Mesenchymal stem cell (in vitro differentiated cells and primary cell): ENCODE data around the gene TRPM2.
"Not testable (repeated sequence)": the region's sequence is repeated elsewhere in the genome, so short reads cannot be mapped to it uniquely, and the experiment has no call there.

Experiments used
- DNase-seq: peaks from one replicate; pipeline ENCODE4 v3.0.0-alpha.2; 2013
- H2AFZ ChIP-seq: one replicate; pipeline ENCODE4 v1.6.1; 2013; ENCODE audit warnings: low read depth, mild to moderate bottlenecking, control low read depth, inconsistent platforms, low read length, moderate library complexity
- H2AK5ac ChIP-seq: 2 replicates; pipeline ENCODE4 v1.6.1; 2013; ENCODE audit warnings: low read length, moderate library complexity, mild to moderate bottlenecking, inconsistent platforms; ENCODE audit not compliant: severe bottlenecking
- H2BK120ac ChIP-seq: one replicate; pipeline ENCODE4 v1.6.1; 2013; ENCODE audit warnings: low read depth, mild to moderate bottlenecking, inconsistent platforms, low read length, moderate library complexity
- H2BK12ac ChIP-seq, 2 experiments: one replicate each; pipeline ENCODE4 v1.6.1; 2013; ENCODE audit warnings: inconsistent platforms in 2 of 2, low read length in 2 of 2, mild to moderate bottlenecking in 2 of 2, moderate library complexity in 2 of 2, control low read depth in 1 of 2
- H2BK15ac ChIP-seq: one replicate; pipeline ENCODE4 v1.6.1; 2013; ENCODE audit warnings: mild to moderate bottlenecking, low read depth, inconsistent platforms; ENCODE audit not compliant: poor library complexity, severe bottlenecking
- H2BK5ac ChIP-seq: 2 replicates; pipeline ENCODE4 v1.6.1; 2013; ENCODE audit warnings: low read depth, mild to moderate bottlenecking, low read length, control low read depth, inconsistent platforms; ENCODE audit not compliant: poor library complexity, severe bottlenecking
- H3K14ac ChIP-seq, 2 experiments: one replicate each; pipeline ENCODE4 v1.6.1; 2013; ENCODE audit warnings: inconsistent platforms in 2 of 2, low read length in 2 of 2, control low read depth in 1 of 2, mild to moderate bottlenecking in 1 of 2, moderate library complexity in 1 of 2
- H3K18ac ChIP-seq, 2 experiments: one replicate each; pipeline ENCODE4 v1.6.1; 2013; ENCODE audit warnings: inconsistent platforms in 2 of 2, low read length in 2 of 2, control low read depth in 1 of 2, low read depth in 1 of 2, mild to moderate bottlenecking in 1 of 2
- H3K23ac ChIP-seq, 2 experiments: one replicate each; pipeline ENCODE4 v1.6.1; 2013; ENCODE audit warnings: inconsistent platforms in 2 of 2, low read length in 2 of 2, mild to moderate bottlenecking in 2 of 2, moderate library complexity in 2 of 2, control low read depth in 1 of 2
- H3K27ac ChIP-seq: 2 replicates; pipeline ENCODE4 v1.5.1; 2013; ENCODE audit warnings: mild to moderate bottlenecking, moderate library complexity, low read length, control low read depth, inconsistent platforms; ENCODE audit not compliant: poor library complexity, severe bottlenecking
- H3K27me3 ChIP-seq, 2 experiments: 2 replicates each; pipeline versions ENCODE4 v1.6.1 to v1.7.0; 2013; ENCODE audit warnings: low read length in 2 of 2, mild to moderate bottlenecking in 2 of 2, moderate library complexity in 2 of 2, control low read depth in 1 of 2, inconsistent platforms in 1 of 2; ENCODE audit not compliant: control insufficient read depth in 1 of 2, insufficient read depth in 1 of 2
- H3K36me3 ChIP-seq, 2 experiments: 2 replicates each; pipeline versions ENCODE4 v1.6.1 to v1.7.0; 2013; ENCODE audit warnings: low read length in 2 of 2, control low read depth in 1 of 2, inconsistent platforms in 1 of 2, low read depth in 1 of 2, mild to moderate bottlenecking in 1 of 2; ENCODE audit not compliant: insufficient read depth in 2 of 2, control insufficient read depth in 1 of 2
- H3K4ac ChIP-seq, 2 experiments: one replicate each; pipeline ENCODE4 v1.6.1; 2013; ENCODE audit warnings: inconsistent platforms in 2 of 2, low read length in 2 of 2, mild to moderate bottlenecking in 2 of 2, moderate library complexity in 2 of 2, control low read depth in 1 of 2, low read depth in 1 of 2
- H3K4me1 ChIP-seq: 2 replicates; pipeline ENCODE4 v1.6.1; 2013; ENCODE audit warnings: low read depth, low read length, control low read depth; ENCODE audit not compliant: control insufficient read depth, insufficient read depth
- H3K4me2 ChIP-seq: 2 replicates; pipeline ENCODE4 v1.6.1; 2013; ENCODE audit warnings: low read length, mild to moderate bottlenecking, inconsistent platforms; ENCODE audit not compliant: poor library complexity, severe bottlenecking
- H3K4me3 ChIP-seq, 2 experiments: 2 replicates each; pipeline versions ENCODE4 v1.5.1 to v1.7.0; 2013; ENCODE audit warnings: low read length in 2 of 2, mild to moderate bottlenecking in 2 of 2, control low read depth in 1 of 2, low read depth in 1 of 2; ENCODE audit not compliant: insufficient read depth in 1 of 2
- H3K79me1 ChIP-seq: replicated peaks from 2 replicates; pipeline ENCODE4 v1.6.1; 2013; ENCODE audit warnings: mild to moderate bottlenecking, control low read depth, low read length, inconsistent platforms; ENCODE audit not compliant: poor library complexity, severe bottlenecking
- H3K9ac ChIP-seq: 2 replicates; pipeline ENCODE4 v1.7.0; 2013; ENCODE audit warnings: mild to moderate bottlenecking, low read length, moderate library complexity
- H3K9me3 ChIP-seq: 2 replicates; pipeline ENCODE4 v1.7.0; 2013; ENCODE audit warnings: mild to moderate bottlenecking, low read length; ENCODE audit not compliant: control insufficient read depth
- H4K8ac ChIP-seq: one replicate; pipeline ENCODE4 v1.6.1; 2013; ENCODE audit warnings: inconsistent platforms, mild to moderate bottlenecking, low read length, moderate library complexity
- H4K91ac ChIP-seq: one replicate; pipeline ENCODE4 v1.6.1; 2013; ENCODE audit warnings: mild to moderate bottlenecking, low read length, inconsistent platforms
- WGBS: methylation state at CpG from one replicate; pipeline ENCODE4 v1.1.7; 2013; ENCODE audit warnings: mixed read lengths; 5-methylcytosine and 5-hydroxymethylcytosine counted together

Gene TRPM2

DNA sequence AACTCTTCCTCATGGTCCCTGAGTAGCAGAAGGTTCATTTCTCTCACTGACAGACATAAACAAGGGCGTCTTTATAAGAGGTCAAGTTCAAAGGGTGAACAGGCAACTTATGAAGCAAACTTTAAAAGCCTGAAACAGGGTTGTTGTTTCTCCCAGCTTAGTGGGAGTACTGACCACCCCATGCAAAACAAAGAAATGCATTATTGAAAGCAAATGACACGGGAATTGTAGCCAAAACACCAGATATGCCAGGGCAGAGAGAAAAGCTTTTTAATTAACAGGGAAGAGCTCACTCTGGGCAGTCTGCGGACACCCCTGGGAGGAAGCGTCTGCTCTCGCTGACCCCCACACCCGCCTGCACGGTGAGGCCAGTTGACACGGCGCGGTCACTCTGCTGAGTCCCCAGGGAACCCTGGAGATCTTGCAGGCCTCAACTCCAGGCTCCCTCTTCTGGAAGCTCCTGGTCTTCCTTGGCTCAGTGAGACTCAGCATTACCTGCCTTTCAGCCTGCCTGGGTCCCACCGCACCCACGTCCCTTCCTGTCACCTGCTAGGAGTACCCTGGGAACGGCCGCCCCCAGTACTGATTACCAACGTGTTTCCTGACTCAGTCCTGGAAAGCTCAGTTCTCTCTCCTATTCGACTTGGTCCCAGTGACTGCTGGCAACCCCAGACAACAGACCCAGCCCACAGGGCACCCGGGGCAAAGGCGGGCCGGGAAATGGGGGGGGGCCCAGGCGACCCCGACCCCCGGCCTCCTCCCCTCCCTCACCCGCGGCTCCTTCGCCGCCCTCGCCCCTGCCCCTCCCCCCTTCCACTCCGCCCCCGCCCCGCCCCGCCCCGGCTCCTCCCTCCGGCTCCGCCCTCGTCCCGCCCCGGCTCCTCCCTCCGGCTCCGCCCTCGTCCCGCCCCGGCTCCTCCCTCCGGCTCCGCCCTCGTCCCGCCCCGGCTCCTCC lies 15.2 kb upstream of the TRPM2 start:
- Histone ChIP-seq H3K9ac (peak overlapping the region; percentile 79), H3K36me3 (peaks cover 22 to 24% of the 10 kb centered on the region in 2 experiments), H3K79me1 (peaks cover 4% of the 10 kb centered on the region), H2BK5ac (no peak overlapping the region), H4K91ac (no peak overlapping the region), H2BK12ac (peak overlapping the region in 1 of 2 experiments; percentile 93), H2BK120ac (no peak overlapping the region), H3K23ac (no peak overlapping the region), H3K4ac (peak overlapping the region in 1 of 2 experiments; percentile 66), H2AFZ (peak overlapping the region; percentile 92), H2AK5ac (no peak overlapping the region), H3K18ac (peak overlapping the region in 1 of 2 experiments; percentile 92), H3K27me3 (no peaks in the 10 kb centered on the region), H3K9me3 (no peaks in the 10 kb centered on the region), H3K4me2 (peak overlapping the region; percentile 90), H3K4me3 (peak overlapping the region; percentile 62 to 80), H3K27ac (no peak overlapping the region), H2BK15ac (no peak overlapping the region), H3K4me1 (peaks cover 4% of the 10 kb centered on the region), H4K8ac (peak overlapping the region; percentile 3), H3K14ac (peak overlapping the region in 1 of 2 experiments; percentile 31)
- 11% methylated on average over 15 of the region's 47 CpGs for WGBS
- DNase-seq, result peak; percentile 78

- H3K9ac ChIP-seq, result peak within 1 kb of the TSS; percentile 99
- H3K14ac ChIP-seq, result peak within 1 kb of the TSS; percentile 16 to 100
- H3K27me3 ChIP-seq, result no peaks in the 10 kb centered on the region
- peak within 1 kb of the TSS in 1 of 2 experiments; percentile 93 for H2BK12ac ChIP-seq
- H4K91ac ChIP-seq, result peak within 1 kb of the TSS; percentile 98
- H2AK5ac ChIP-seq, result peak within 1 kb of the TSS; percentile 41
- H3K4me2 ChIP-seq, result peak within 1 kb of the TSS; percentile 97
- peaks cover 4% of the 10 kb centered on the region for H3K4me1 ChIP-seq
- H3K4me3 ChIP-seq, result peak within 1 kb of the TSS; percentile 98 to 99
- peak within 1 kb of the TSS; percentile 94 to 100 for H3K18ac ChIP-seq
- DNase-seq, result peak; percentile 95
- peak within 1 kb of the TSS; percentile 92 for H2BK120ac ChIP-seq
- no peaks in the 10 kb centered on the region for H3K9me3 ChIP-seq
- H2BK5ac ChIP-seq, result peak within 1 kb of the TSS; percentile 90
- H3K27ac ChIP-seq, result peak within 1 kb of the TSS; percentile 83
- peak within 1 kb of the TSS; percentile 100 for H4K8ac ChIP-seq
- H2BK15ac ChIP-seq, result peak within 1 kb of the TSS; percentile 99
- peak within 1 kb of the TSS; percentile 100 for H2AFZ ChIP-seq
- peaks cover 4% of the 10 kb centered on the region for H3K79me1 ChIP-seq
- H3K4ac ChIP-seq, result peak within 1 kb of the TSS; percentile 98 to 99
- H3K36me3 ChIP-seq, result peaks cover 22 to 24% of the 10 kb centered on the region in 2 experiments
- peak within 1 kb of the TSS in 1 of 2 experiments; percentile 78 for H3K23ac ChIP-seq
- 3% methylated on average over 69 of the region's 90 CpGs for WGBS
Observed at GRCh38 chr21:44338971-44339910, 14.2 kb upstream of the TRPM2 start, which contains the start of gene CFAP410. Gene CFAP410, minus strand, starts transcription at chr21:44339390. Its CDS starts 196 bp downstream, at chr21:44339194.

- H3K9ac ChIP-seq, H3K4me2 ChIP-seq, H3K4me1 ChIP-seq, H3K14ac ChIP-seq, H3K27ac ChIP-seq, H3K79me1 ChIP-seq, H3K4me3 ChIP-seq, H2AK5ac ChIP-seq, H2BK5ac ChIP-seq, H2BK12ac ChIP-seq, H3K23ac ChIP-seq, DNase-seq, H3K9me3 ChIP-seq, H3K36me3 ChIP-seq, H2BK15ac ChIP-seq, H3K4ac ChIP-seq, H4K8ac ChIP-seq, H2AFZ ChIP-seq, H2BK120ac ChIP-seq, H4K91ac ChIP-seq, H3K18ac ChIP-seq: not testable (repeated sequence)
- H3K27me3 ChIP-seq, result peaks cover 6 to 16% of the 10 kb centered on the region in 2 experiments
- WGBS, result 73% methylated on average over 11 of the region's 12 CpGs
Observed at GRCh38 chr21:44341726-44342458, 11.5 kb upstream of the TRPM2 start.
